ENCODE measurements around the gene TGM5.

DNA sequence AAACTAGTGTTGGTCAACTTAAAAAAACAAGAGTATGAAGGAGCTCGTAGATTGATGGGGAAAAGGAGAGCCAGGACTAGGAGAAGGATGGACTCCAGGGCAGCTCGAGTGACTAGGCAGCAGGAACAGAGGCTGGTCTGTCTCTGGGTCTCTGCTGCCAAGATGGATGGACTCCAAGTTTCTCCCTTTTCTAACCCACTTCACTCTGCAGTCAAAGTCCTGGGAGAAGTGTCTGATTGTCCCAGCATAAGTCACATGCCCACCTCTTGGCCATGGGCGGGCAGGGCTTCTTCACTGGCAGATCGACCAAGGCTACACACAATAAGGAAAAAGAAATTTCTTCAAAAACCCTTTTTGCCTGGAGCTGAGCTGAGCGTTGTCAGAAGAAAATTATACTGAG, 36.8 kb downstream of the TGM5 start:
- TF ChIP-seq, protein P1, sequence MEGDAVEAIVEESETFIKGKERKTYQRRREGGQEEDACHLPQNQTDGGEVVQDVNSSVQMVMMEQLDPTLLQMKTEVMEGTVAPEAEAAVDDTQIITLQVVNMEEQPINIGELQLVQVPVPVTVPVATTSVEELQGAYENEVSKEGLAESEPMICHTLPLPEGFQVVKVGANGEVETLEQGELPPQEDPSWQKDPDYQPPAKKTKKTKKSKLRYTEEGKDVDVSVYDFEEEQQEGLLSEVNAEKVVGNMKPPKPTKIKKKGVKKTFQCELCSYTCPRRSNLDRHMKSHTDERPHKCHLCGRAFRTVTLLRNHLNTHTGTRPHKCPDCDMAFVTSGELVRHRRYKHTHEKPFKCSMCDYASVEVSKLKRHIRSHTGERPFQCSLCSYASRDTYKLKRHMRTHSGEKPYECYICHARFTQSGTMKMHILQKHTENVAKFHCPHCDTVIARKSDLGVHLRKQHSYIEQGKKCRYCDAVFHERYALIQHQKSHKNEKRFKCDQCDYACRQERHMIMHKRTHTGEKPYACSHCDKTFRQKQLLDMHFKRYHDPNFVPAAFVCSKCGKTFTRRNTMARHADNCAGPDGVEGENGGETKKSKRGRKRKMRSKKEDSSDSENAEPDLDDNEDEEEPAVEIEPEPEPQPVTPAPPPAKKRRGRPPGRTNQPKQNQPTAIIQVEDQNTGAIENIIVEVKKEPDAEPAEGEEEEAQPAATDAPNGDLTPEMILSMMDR (conservative IDR thresholded peaks at IDR 0.05): no peak
- no peak for TF ChIP-seq EZH2 (IDR thresholded peaks at IDR 0.05; ENCODE audit: low read depth)

All from PC-9 (cell line).